Breast epithelium (tissue), 4 donors: ENCODE results near the gene GFOD2. TPM values are rescaled to one million over a fixed set of nuclear protein-coding genes. Genes with fewer than 3 reads are reported as not detected.

Experiments
- DNase-seq, 2 donors: peaks; one replicate each; pipeline ENCODE4 v3.0.0-alpha.2; 2019; ENCODE audit warnings: low spot score in 2 of 2
- H3K27ac ChIP-seq, 2 donors: fragments of 200-600 bp; sonication (generic) in 1 of 2; one replicate each; pipeline ENCODE4 v1.5.1; 2016 to 2019; ENCODE audit warnings: mild to moderate bottlenecking in 1 of 2
- H3K27me3 ChIP-seq, 2 donors: fragments of 200-600 bp; sonication (generic) in 1 of 2; one replicate each; pipeline versions ENCODE4 v1.5.1 to v1.6.0; 2017 to 2019; ENCODE audit warnings: control low read depth in 1 of 2, mild to moderate bottlenecking in 1 of 2
- H3K36me3 ChIP-seq: fragments of 200-600 bp; one replicate; pipeline ENCODE4 v1.5.1; 2019
- H3K4me1 ChIP-seq, 2 donors: fragments of 200-600 bp; sonication (generic); one replicate each; pipeline ENCODE4 v1.5.1; 2016 to 2019; ENCODE audit warnings: control low read depth in 1 of 2
- H3K4me3 ChIP-seq, 3 donors: fragments of 200-600 bp; sonication (generic); 1 replicate in 2 of 3; 2 replicates in 1 of 3; pipeline ENCODE4 v1.5.1; 2016 to 2019; ENCODE audit warnings: mild to moderate bottlenecking in 3 of 3, moderate library complexity in 2 of 3
- H3K9me3 ChIP-seq, 2 donors: fragments of 200-600 bp; sonication (generic) in 1 of 2; one replicate each; pipeline ENCODE4 v1.5.1; 2016 to 2019; ENCODE audit warnings: control low read depth in 1 of 2
- POLR2A ChIP-seq: fragments of 450-650 bp; IDR thresholded peaks from one replicate; pipeline ENCODE4 v1.6.1; 2016; ENCODE audit warnings: antibody characterized with exemption, mild to moderate bottlenecking, moderate library complexity
- POLR2AphosphoS5 ChIP-seq, 3 donors: sonication (generic); formaldehyde crosslinking; IDR thresholded peaks; one replicate each; pipeline ENCODE4 v1.6.1; 2017; ENCODE audit warnings: antibody characterized with exemption in 3 of 3
- intact Hi-C: fragments of 100-400 bp; cut with DNase I; formaldehyde crosslinking; loops from one replicate; pipeline ENCODE4 v1.15.1; 2023; ENCODE audit warnings: low total_unique reads
- total RNA-seq, 3 donors: library from RNA; depleted of rRNA; stranded (reverse); fragments of >200 nt; gene quantifications; one replicate each; pipeline ENCODE4 v1.1.0, GENCODE V29; 2016
- TF ChIP-seq, protein P1 (sequence below), 3 donors: fragments of 450-650 bp; IDR thresholded peaks; one replicate each; pipeline ENCODE4 v1.5.1; 2016 to 2017; ENCODE audit warnings: antibody characterized with exemption in 3 of 3, mild to moderate bottlenecking in 3 of 3, moderate library complexity in 3 of 3

GFOD2 gene
- total RNA-seq, 3 donors from 2014 or later, result 11.4 to 22.0 (median 21.4) TPM

- peaks cover 28 to 78% of the 10 kb centered on the region in 2 donors for H3K27me3 ChIP-seq
- no peak for DNase-seq
These were observed 68.1 kb downstream of the GFOD2 start for GRCh38 chr16:67651039-67651438.

DNA sequence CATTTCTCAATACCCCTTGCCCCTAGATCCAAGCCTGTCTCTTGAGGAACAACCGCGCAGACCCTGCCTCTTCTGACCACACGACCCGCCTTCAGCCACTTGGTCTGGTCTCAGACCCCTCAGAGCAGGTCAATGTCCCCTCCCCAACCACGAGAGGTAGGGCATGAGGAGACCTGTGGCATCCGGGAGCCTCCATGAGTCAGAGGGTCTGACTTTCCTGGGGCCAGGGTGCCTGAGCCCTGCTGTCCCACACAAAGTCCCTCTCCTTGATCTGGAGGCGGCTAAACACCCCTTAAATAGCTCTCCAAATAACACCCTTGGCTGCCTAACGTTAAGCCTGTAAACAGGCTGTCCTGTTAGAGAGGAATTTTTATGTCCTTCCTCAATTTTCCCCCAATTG is 69.1 kb downstream of the GFOD2 start:
- intact Hi-C loops, result no loop called here
- H3K27me3 ChIP-seq, result peaks cover 28 to 88% of the 10 kb centered on the region in 2 donors

More at GRCh38 chr16:67651039-67651438, 68.1 kb downstream of the GFOD2 start:
- no peaks in the 10 kb centered on the region for H3K36me3 ChIP-seq
- H3K9me3 ChIP-seq, result no peaks in the 10 kb centered on the region
- peaks cover 0 to 11% of the 10 kb centered on the region in 2 donors for H3K4me1 ChIP-seq
- intact Hi-C loops, result no loop called here
- H3K4me3 ChIP-seq, result no peak overlapping the region
- TF ChIP-seq POLR2AphosphoS5 (IDR thresholded peaks at IDR 0.05), result no peak
- no peak for TF ChIP-seq POLR2A
- TF ChIP-seq, protein P1, sequence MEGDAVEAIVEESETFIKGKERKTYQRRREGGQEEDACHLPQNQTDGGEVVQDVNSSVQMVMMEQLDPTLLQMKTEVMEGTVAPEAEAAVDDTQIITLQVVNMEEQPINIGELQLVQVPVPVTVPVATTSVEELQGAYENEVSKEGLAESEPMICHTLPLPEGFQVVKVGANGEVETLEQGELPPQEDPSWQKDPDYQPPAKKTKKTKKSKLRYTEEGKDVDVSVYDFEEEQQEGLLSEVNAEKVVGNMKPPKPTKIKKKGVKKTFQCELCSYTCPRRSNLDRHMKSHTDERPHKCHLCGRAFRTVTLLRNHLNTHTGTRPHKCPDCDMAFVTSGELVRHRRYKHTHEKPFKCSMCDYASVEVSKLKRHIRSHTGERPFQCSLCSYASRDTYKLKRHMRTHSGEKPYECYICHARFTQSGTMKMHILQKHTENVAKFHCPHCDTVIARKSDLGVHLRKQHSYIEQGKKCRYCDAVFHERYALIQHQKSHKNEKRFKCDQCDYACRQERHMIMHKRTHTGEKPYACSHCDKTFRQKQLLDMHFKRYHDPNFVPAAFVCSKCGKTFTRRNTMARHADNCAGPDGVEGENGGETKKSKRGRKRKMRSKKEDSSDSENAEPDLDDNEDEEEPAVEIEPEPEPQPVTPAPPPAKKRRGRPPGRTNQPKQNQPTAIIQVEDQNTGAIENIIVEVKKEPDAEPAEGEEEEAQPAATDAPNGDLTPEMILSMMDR (IDR thresholded peaks at IDR 0.05), result no peak
- H3K27ac ChIP-seq, result no peak overlapping the region

DNA sequence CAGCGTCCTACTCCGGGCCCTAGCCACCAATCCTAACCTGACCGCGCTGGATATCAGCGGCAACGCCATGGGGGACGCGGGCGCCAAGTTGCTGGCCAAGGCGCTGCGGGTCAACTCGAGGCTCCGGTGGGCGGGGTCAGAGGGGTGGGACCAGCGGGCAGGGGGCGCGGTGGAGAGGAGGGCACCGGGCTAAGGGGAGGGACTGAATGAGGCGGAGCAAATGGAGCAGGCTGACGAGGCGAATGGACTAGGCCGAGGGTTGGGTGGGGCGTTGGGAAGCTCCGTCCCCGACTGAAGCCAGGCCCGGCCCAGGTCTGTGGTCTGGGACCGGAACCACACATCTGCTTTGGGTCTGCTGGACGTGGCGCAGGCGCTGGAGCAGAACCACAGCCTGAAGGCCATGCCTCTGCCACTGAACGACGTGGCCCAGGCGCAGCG is 69.6 kb downstream of the GFOD2 start:
- Histone ChIP-seq H3K4me3 (peak overlapping the region in 1 of 3 donors; percentile 48), H3K9me3 (no peaks in the 10 kb centered on the region), H3K4me1 (peaks cover 0 to 11% of the 10 kb centered on the region in 2 donors), H3K36me3 (no peaks in the 10 kb centered on the region), H3K27me3 (peaks cover 28 to 88% of the 10 kb centered on the region in 2 donors), H3K27ac (no peak overlapping the region)
- intact Hi-C loops, result no loop called here
- TF ChIP-seq, protein P1 (IDR thresholded peaks at IDR 0.05), result no peak
- no peak for TF ChIP-seq POLR2A
- DNase-seq, result no peak

More for the DNA sequence above, 69.1 kb downstream of the GFOD2 start:
- no peak overlapping the region for H3K27ac ChIP-seq
- no peaks in the 10 kb centered on the region for H3K9me3 ChIP-seq
- peak overlapping the region in 1 of 3 donors; percentile 48 for H3K4me3 ChIP-seq
- peaks cover 0 to 11% of the 10 kb centered on the region in 2 donors for H3K4me1 ChIP-seq
- TF ChIP-seq POLR2A, result no peak
- TF ChIP-seq POLR2AphosphoS5 (IDR thresholded peaks at IDR 0.05), result no peak
- TF ChIP-seq, protein P1 (IDR thresholded peaks at IDR 0.05), result no peak
- DNase-seq, result no peak
- H3K36me3 ChIP-seq, result no peaks in the 10 kb centered on the region

DNA sequence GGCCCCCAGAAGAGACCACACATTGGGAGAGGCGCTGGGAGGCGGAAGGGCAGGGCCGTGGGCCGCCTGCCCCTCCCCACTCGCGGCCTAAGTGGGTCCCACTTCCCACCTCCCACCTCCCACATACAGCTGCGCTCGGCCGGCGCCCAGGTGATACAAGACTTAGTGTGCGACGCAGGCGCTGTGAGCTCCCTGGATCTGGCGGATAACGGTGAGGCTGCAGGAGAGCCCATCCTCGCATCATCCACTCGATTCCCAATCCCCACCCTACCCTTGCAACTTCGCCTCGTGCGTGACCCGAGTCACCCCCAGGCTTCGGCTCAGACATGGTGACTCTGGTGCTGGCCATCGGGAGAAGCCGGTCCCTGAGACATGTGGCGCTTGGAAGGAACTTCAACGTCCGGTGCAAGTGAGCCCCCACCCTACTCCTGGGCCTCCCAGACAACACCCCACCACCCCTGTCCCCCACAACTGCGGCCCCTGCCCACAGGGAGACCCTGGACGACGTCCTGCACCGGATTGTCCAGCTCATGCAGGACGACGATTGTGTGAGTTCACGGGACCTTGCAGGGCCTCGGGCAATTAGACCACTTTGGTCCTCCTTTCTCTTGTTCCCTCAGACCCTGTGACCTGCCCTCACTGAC is 70.2 kb downstream of the GFOD2 start:
- Histone ChIP-seq H3K27ac (no peak overlapping the region), H3K9me3 (no peaks in the 10 kb centered on the region), H3K36me3 (no peaks in the 10 kb centered on the region), H3K4me1 (peaks cover 0 to 11% of the 10 kb centered on the region in 2 donors), H3K27me3 (peaks cover 24 to 82% of the 10 kb centered on the region in 2 donors), H3K4me3 (peak overlapping the region in 1 of 3 donors; percentile 47)
- TF ChIP-seq POLR2A, result no peak
- TF ChIP-seq, protein P1 (IDR thresholded peaks at IDR 0.05), result no peak
- TF ChIP-seq POLR2AphosphoS5 (IDR thresholded peaks at IDR 0.05), result no peak
- intact Hi-C loops, result no loop called here
- no peak for DNase-seq

DNA sequence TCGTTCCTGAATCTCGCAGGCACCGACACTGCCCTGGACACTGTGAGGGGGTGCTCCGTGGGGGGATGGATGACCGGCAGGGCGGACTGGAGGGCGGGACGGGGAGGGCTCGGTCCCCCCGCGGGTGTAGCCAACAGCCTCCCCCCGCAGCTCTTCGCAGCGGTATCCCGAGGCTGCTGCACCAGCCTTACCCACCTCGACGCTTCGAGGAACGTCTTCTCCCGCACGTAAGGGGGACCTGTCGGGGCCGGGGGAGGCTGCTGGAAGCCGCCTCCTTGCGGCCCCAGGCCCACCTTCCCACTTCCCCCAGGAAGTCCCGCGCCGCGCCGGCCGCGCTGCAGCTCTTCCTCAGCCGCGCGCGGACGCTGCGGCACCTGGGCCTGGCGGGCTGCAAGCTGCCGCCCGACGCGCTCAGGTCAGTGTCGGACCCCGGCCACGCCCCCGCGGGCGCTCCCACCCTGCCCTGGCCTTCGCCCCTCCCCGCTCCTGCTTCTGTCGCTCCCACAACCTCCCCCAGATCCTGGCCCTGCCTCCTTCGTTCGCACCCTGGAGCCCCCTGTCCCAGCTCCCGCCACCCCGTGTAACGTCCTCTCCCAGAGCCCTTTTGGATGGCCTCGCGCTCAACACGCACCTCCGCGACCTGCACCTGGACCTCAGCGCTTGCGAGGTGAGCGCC is 70.9 kb downstream of the GFOD2 start:
- intact Hi-C loops, result no loop called here
- no peak for DNase-seq

More for the DNA sequence above, 70.9 kb downstream of the GFOD2 start:
- H3K27me3 ChIP-seq, result peaks cover 20 to 76% of the 10 kb centered on the region in 2 donors
- no peaks in the 10 kb centered on the region for H3K9me3 ChIP-seq
- H3K36me3 ChIP-seq, result no peaks in the 10 kb centered on the region
- H3K4me3 ChIP-seq, result peak overlapping the region in 1 of 3 donors; percentile 47
- no peak overlapping the region for H3K27ac ChIP-seq
- no peak for TF ChIP-seq POLR2A
- TF ChIP-seq, protein P1 (IDR thresholded peaks at IDR 0.05), result no peak
- TF ChIP-seq POLR2AphosphoS5 (IDR thresholded peaks at IDR 0.05), result no peak
- peaks cover 0 to 6% of the 10 kb centered on the region in 2 donors for H3K4me1 ChIP-seq
